Endothelial cell of umbilical vein (primary cell): ENCODE data around the gene CLK4.

Experiments used
- CTCF ChIP-seq, 2 donors: IDR thresholded peaks; 1 replicate in 1 of 2; 2 replicates in 1 of 2; pipeline ENCODE4 v1.5.1; 2011; ENCODE audit warnings: low read length in 2 of 2, mild to moderate bottlenecking in 2 of 2, moderate library complexity in 2 of 2, control low read depth in 1 of 2, inconsistent platforms in 1 of 2, low read depth in 1 of 2; ENCODE audit not compliant: insufficient read depth in 1 of 2; ENCODE audit errors: extremely low read depth in 1 of 2
- EZH2 ChIP-seq: IDR thresholded peaks from 2 replicates; pipeline ENCODE4 v1.6.1; 2012; ENCODE audit warnings: borderline replicate concordance, low read depth, mild to moderate bottlenecking, moderate library complexity, low read length, inconsistent platforms; ENCODE audit not compliant: severe bottlenecking
- FOS ChIP-seq: IDR thresholded peaks from 2 replicates; pipeline ENCODE4 v1.6.1; 2011; ENCODE audit warnings: mild to moderate bottlenecking, low read length, moderate library complexity, borderline replicate concordance; ENCODE audit not compliant: insufficient read depth
- GATA2 ChIP-seq: IDR thresholded peaks from 2 replicates; pipeline ENCODE4 v1.7.0; 2011; ENCODE audit warnings: low read depth, mild to moderate bottlenecking, moderate library complexity, mixed read lengths, low read length; ENCODE audit not compliant: insufficient read length, insufficient read depth
- JUN ChIP-seq: IDR thresholded peaks from 2 replicates; pipeline ENCODE4 v1.6.1; 2011; ENCODE audit warnings: borderline replicate concordance, low read depth; ENCODE audit not compliant: insufficient read length, insufficient read depth
- POLR2A ChIP-seq: IDR thresholded peaks from 2 replicates; pipeline ENCODE4 v1.6.1; 2012; ENCODE audit warnings: low read depth, mild to moderate bottlenecking, control low read depth, low read length
- POLR2AphosphoS5 ChIP-seq: IDR thresholded peaks from 2 replicates; pipeline ENCODE4 v1.6.1; 2012; ENCODE audit warnings: low read depth, mild to moderate bottlenecking, control low read depth, low read length, moderate library complexity; ENCODE audit not compliant: insufficient read depth
- TF ChIP-seq, protein P1 (sequence below): IDR thresholded peaks from 2 replicates; pipeline ENCODE4 v1.6.1; 2011; ENCODE audit not compliant: insufficient read depth, insufficient read length

DNA sequence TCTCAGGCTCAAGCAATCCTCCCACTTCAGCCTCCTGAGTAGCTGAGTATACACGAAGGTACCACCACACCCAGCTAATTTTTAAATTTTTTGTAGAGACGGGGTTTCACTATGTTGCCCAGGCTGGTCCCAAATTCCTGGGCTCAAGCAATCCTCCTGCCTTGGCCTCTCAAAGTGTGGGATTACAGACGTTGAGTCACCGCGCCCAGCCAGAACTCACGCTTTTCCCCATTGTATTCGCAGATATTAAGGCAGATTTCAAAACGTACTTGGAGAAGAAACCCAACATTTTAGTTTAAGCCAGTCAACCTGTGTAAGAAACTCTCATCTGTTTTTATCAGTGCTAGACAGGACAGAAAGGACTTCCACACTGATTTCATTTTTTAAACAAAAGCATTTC lies 63.2 kb downstream of the CLK4 start:
- TF ChIP-seq POLR2AphosphoS5, result no peak
- TF ChIP-seq GATA2, result no peak
- TF ChIP-seq CTCF (IDR thresholded peaks at IDR 0.05; ENCODE audit: extremely low read depth in 1 of 2, insufficient read depth in 1 of 2, low read depth in 1 of 2, low read length in 2 of 2), result no peak
- TF ChIP-seq, protein P1, sequence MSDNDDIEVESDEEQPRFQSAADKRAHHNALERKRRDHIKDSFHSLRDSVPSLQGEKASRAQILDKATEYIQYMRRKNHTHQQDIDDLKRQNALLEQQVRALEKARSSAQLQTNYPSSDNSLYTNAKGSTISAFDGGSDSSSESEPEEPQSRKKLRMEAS, result no peak
- TF ChIP-seq JUN, result no peak
- no peak for TF ChIP-seq EZH2
- no peak for TF ChIP-seq POLR2A
- TF ChIP-seq FOS, result no peak
